GM12864 (cell line): Measurements from ENCODE around the gene PLCH1.

Source experiments
- DNase-seq: peaks from one replicate; pipeline ENCODE4 v3.0.0-alpha.2; 2011; ENCODE audit warnings: low read depth
- H3K4me3 ChIP-seq: 2 replicates; pipeline ENCODE4 v1.5.1; 2011; ENCODE audit warnings: mild to moderate bottlenecking, low read depth, low read length, control low read depth
- TF ChIP-seq, protein P1 (sequence below): IDR thresholded peaks from 2 replicates; pipeline ENCODE4 v1.5.1; 2011; ENCODE audit warnings: low read depth, mild to moderate bottlenecking, moderate library complexity, low read length, control low read depth, inconsistent platforms; ENCODE audit errors: missing control alignments

PLCH1 gene

DNA sequence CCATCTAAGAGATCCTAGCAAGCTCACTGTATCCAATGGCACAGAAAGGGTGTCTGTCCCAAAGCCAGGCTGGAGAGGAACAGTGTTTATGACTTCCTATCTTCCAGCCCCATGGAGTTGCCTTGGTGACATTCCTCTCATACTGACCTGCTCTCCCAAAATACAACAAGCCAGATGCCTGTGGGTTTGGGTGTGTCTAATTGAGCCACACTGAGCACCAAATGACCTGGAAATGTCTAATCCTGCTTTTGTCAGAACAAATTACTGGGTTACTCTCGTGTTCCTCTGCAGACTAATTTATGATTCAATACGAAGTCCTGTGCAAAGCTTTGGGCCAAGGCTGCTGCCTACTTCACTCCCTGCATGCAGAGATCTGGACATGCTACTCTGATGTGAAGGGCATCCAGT, 353.3 kb downstream of the PLCH1 start:
- no peak overlapping the region for H3K4me3 ChIP-seq
- DNase-seq, result no peak
- TF ChIP-seq, protein P1, sequence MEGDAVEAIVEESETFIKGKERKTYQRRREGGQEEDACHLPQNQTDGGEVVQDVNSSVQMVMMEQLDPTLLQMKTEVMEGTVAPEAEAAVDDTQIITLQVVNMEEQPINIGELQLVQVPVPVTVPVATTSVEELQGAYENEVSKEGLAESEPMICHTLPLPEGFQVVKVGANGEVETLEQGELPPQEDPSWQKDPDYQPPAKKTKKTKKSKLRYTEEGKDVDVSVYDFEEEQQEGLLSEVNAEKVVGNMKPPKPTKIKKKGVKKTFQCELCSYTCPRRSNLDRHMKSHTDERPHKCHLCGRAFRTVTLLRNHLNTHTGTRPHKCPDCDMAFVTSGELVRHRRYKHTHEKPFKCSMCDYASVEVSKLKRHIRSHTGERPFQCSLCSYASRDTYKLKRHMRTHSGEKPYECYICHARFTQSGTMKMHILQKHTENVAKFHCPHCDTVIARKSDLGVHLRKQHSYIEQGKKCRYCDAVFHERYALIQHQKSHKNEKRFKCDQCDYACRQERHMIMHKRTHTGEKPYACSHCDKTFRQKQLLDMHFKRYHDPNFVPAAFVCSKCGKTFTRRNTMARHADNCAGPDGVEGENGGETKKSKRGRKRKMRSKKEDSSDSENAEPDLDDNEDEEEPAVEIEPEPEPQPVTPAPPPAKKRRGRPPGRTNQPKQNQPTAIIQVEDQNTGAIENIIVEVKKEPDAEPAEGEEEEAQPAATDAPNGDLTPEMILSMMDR, result no peak

DNA sequence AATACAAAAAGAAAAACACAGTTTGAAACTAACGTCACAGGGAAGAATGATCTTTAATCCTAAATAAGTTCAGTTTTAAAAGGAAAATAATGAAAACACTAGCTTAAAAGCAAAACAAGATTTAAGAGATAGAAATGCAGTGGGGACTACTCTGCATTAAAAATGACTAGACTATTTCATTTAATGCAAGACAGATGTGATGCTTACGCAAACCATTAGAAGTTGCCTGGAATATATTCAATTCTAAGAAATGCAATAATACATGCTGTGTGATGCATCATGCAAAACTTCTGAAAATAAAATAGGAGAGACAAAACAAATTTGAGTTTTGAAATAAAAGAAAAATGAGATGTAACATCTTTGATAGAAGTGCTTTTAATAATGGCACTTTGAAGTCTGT, 353.8 kb downstream of the PLCH1 start:
- DNase-seq, result no peak
- TF ChIP-seq, protein P1, result no peak
- no peak overlapping the region for H3K4me3 ChIP-seq

DNA sequence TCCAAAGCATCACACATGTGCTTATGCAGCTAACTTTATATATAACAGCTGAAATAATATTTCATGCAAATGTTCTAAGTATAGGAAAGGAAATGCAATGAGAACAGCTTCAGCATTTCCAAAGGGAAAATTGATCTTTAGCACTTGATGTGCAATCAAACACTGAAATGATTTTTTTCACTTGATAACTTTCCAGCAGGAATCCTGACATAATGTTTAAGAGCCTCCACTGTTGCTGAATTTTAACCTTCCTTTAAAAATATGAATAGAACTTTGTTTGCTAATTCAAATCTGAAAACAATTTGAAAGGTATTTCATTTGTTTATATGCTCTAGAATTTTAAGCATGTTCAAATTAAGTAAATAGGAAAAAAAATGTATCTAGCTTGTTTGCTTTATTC, 354.5 kb downstream of the PLCH1 start:
- TF ChIP-seq, protein P1, result no peak
- no peak overlapping the region for H3K4me3 ChIP-seq
- DNase-seq, result no peak

DNA sequence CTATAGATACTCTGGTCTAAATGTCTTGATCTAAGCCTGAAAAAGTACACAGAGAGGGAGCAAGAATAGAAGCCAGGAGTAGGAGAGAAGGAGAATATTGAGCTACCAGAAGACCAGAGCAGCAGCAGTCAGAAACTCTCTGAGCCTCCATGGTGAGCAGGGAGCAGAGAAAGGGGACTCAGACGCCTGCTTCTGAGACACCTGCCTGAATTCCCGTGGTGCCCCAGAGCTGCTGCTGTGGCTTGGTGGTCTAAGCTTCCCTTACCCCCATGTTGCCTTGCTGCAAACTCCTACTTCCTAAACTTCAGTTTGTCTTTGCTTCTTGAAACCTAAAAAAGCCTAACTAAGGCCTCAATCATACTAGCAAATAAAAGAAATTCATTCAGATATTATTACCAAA, 356.5 kb downstream of the PLCH1 start:
- no peak for DNase-seq
- TF ChIP-seq, protein P1, result no peak
- H3K4me3 ChIP-seq, result no peak overlapping the region

DNA sequence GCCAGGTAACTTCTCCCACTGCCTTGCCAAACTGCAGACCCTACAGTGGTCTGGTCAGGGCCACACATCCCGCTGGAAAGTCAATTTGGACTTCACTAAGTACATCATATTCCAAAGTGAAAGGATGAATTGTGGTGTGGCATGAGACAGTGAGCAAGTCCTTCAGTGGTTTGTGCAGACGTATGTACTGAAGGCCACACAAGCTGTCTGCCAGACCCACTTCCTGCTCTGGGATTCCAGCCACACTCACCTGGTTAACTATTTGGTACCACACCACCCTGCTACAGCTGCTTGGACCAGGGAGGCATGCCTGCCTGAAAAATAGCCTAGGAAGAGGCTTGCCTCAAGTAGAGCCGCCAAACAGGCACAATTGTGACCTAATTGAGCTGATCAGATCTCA, 357.3 kb downstream of the PLCH1 start:
- TF ChIP-seq, protein P1, result no peak
- DNase-seq, result no peak
- H3K4me3 ChIP-seq, result no peak overlapping the region

DNA sequence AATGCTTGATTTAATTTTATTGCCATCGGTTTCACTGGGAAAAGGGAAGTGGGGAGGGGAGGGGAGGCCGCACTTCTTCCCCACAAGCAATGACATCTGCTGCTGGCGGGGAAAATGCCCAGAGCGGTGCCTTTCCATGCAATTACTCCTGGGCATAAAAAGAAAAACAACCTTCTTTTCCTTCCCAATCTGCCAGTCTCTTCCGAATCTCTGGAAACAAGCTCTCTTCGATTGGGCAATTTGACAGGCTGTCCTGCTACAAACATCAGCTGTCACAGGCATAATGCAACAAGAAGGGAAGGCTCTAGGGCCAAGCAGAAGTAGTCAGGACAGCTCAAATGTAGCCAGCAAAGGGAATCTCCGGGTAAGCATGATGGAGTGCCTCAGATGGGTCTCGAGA, 358.0 kb downstream of the PLCH1 start:
- TF ChIP-seq, protein P1, result no peak
- H3K4me3 ChIP-seq, result no peak overlapping the region
- DNase-seq, result no peak

DNA sequence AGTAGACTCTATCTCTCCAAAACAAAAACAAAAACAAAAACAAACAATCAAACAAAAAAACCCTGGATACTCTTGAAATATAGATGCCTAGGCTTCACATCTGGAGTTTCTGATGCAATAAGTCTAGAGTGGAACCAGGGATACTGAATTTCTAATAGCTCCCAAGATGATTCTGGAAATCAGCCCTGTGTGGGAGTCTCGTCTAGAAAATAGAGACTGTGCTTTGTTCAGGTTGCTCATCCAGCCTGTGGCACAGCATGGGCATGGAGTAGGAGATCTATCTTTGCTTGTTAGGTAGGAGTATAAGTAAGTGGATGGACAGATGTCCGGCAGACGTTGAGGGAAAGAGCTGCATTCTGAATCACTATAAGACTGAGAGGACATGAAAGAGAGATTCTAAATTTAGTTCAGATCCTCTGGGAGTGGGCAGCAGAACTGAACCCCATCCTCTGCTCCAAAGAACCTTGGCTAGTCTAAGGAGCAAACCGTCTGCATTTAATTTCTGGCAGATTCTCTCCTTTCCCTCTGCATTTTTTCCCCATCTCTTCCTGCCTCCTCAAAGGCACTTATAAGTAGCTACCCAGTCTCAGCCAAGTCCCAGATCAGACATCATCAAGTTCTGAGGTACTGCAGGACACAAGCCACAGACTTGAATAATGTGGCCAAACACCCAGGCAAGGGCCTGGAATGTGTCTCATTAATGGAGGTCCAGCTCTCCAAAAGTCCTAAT, 358.8 kb downstream of the PLCH1 start:
- DNase-seq, result no peak
- TF ChIP-seq, protein P1, result no peak
- no peak overlapping the region for H3K4me3 ChIP-seq
